Measurements from ENCODE around the gene ZNF317. TPM values are rescaled to one million over a fixed set of nuclear protein-coding genes. Genes with fewer than 3 reads are reported as not detected.

Gene ZNF317
- total RNA-seq, 1 experiment from 2014 or later: 33.9 TPM

- TF ChIP-seq, protein P1, sequence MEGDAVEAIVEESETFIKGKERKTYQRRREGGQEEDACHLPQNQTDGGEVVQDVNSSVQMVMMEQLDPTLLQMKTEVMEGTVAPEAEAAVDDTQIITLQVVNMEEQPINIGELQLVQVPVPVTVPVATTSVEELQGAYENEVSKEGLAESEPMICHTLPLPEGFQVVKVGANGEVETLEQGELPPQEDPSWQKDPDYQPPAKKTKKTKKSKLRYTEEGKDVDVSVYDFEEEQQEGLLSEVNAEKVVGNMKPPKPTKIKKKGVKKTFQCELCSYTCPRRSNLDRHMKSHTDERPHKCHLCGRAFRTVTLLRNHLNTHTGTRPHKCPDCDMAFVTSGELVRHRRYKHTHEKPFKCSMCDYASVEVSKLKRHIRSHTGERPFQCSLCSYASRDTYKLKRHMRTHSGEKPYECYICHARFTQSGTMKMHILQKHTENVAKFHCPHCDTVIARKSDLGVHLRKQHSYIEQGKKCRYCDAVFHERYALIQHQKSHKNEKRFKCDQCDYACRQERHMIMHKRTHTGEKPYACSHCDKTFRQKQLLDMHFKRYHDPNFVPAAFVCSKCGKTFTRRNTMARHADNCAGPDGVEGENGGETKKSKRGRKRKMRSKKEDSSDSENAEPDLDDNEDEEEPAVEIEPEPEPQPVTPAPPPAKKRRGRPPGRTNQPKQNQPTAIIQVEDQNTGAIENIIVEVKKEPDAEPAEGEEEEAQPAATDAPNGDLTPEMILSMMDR (IDR thresholded peaks at IDR 0.05; ENCODE audit: unreplicated experiment): no peak
- intact Hi-C loops (cut with micrococcal nuclease): no loop called here
- CTCF ChIA-PET: no interaction called here
- no peak for DNase-seq (ENCODE audit: unreplicated experiment)
- POLR2A ChIA-PET: no interaction called here
- Mint-ChIP-seq H3K27me3 (ENCODE audit: insufficient read depth, unreplicated experiment) (no peaks in the 10 kb centered on the region), H3K36me3 (ENCODE audit: insufficient read depth, unreplicated experiment) (peaks cover 72% of the 10 kb centered on the region), H3K4me1 (ENCODE audit: insufficient read depth, unreplicated experiment) (no peaks in the 10 kb centered on the region), H3K9me3 (ENCODE audit: unreplicated experiment) (peaks cover 16% of the 10 kb centered on the region), H3K27ac (ENCODE audit: low read depth, unreplicated experiment) (no peak overlapping the region), H3K4me3 (ENCODE audit: unreplicated experiment) (no peak overlapping the region)
- BruUV-seq (replicated peaks): no TSS peak
Measured at GRCh38 chr19:9165261-9165660, 25.1 kb downstream of the ZNF317 start.

DNA sequence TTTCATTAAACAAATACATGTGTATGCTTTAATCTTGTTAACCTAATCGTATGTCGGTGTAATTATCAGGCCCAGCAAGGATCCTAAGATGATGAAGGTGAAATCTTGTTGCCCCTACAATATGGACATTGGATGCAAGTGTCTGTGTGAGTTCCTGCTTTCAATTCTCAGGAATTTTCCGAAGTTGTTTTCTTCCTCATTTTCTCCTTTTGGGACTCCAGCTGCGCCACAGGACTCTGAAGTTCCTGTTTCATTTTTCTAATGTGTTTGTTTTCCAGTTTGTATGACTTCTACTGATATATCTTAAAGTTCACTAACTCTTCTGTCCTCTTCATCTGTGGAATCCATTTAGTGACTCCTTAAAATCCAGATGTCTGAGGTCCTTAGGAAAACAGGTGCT, 26.6 kb downstream of the ZNF317 start:
- ChIA-PET POLR2A (interaction anchor here (1.4 kb wide), 1 partner anchor 10 kb away, joined by 6 read pairs; no protein-coding TSS in a partner anchor), CTCF (no interaction called here)
- no TSS peak for BruUV-seq (replicated peaks)
- H3K9me3 Mint-ChIP-seq (ENCODE audit: unreplicated experiment): peaks cover 20% of the 10 kb centered on the region
- no peaks in the 10 kb centered on the region for H3K27me3 Mint-ChIP-seq (ENCODE audit: insufficient read depth, unreplicated experiment)
- H3K4me1 Mint-ChIP-seq (ENCODE audit: insufficient read depth, unreplicated experiment): no peaks in the 10 kb centered on the region
- peaks cover 56% of the 10 kb centered on the region for H3K36me3 Mint-ChIP-seq (ENCODE audit: insufficient read depth, unreplicated experiment)
- TF ChIP-seq, protein P1 (IDR thresholded peaks at IDR 0.05; ENCODE audit: unreplicated experiment): no peak
- intact Hi-C loops (cut with micrococcal nuclease): no loop called here
- no peak for DNase-seq (ENCODE audit: unreplicated experiment)
- H3K4me3 Mint-ChIP-seq (ENCODE audit: unreplicated experiment): no peak overlapping the region
- H3K27ac Mint-ChIP-seq (ENCODE audit: low read depth, unreplicated experiment): no peak overlapping the region

GRCh38 chr19:9171393-9171991, 31.3 kb downstream of the ZNF317 start:
- no peaks in the 10 kb centered on the region for H3K27me3 Mint-ChIP-seq (ENCODE audit: insufficient read depth, unreplicated experiment)
- POLR2A ChIA-PET: interaction anchor here (0.6 kb wide), 1 partner anchor 45 kb away, joined by 3 read pairs; no protein-coding TSS in a partner anchor
- CTCF ChIA-PET: interaction anchor here (0.6 to 0.7 kb wide), 2 partner anchors 9 to 20 kb away, joined by 3 read pairs; no protein-coding TSS in a partner anchor

DNA sequence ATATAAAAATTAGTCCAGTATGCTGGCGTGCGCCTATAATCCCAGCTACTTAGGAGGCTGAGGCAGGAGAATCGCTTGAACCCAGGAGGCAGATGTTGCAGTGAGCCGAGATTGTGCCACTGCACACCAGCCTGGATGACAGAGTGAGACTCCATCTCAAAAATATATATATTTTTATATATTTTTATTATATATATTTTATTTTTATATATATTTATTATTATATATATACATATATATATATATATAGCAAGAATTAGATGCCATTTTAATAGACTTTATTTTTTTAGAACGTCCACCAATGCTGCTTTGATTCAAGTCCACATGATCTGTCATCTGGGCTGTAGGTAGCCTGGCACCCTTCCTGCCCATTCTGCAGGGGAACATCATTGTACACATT, 35.1 kb downstream of the ZNF317 start:
- no peak overlapping the region for H3K4me3 Mint-ChIP-seq (ENCODE audit: unreplicated experiment)
- H3K4me1 Mint-ChIP-seq (ENCODE audit: insufficient read depth, unreplicated experiment): no peaks in the 10 kb centered on the region
- ChIA-PET POLR2A (no interaction called here), CTCF (interaction anchor here (0.6 kb wide), 1 partner anchor 251 kb away, joined by 3 read pairs; no protein-coding TSS in a partner anchor)
- TF ChIP-seq, protein P1 (IDR thresholded peaks at IDR 0.05; ENCODE audit: unreplicated experiment): no peak
- no peaks in the 10 kb centered on the region for H3K27me3 Mint-ChIP-seq (ENCODE audit: insufficient read depth, unreplicated experiment)
- H3K27ac Mint-ChIP-seq (ENCODE audit: low read depth, unreplicated experiment): no peak overlapping the region
- H3K36me3 Mint-ChIP-seq (ENCODE audit: insufficient read depth, unreplicated experiment): no peaks in the 10 kb centered on the region
- no TSS peak for BruUV-seq (replicated peaks)
- intact Hi-C loops (cut with micrococcal nuclease): no loop called here
- H3K9me3 Mint-ChIP-seq (ENCODE audit: unreplicated experiment): peaks cover 15% of the 10 kb centered on the region
- no peak for DNase-seq (ENCODE audit: unreplicated experiment)

More at GRCh38 chr19:9171393-9171991, 31.3 kb downstream of the ZNF317 start:
- intact Hi-C loops (cut with micrococcal nuclease): no loop called here
- H3K27ac Mint-ChIP-seq (ENCODE audit: low read depth, unreplicated experiment): no peak overlapping the region
- H3K9me3 Mint-ChIP-seq (ENCODE audit: unreplicated experiment): peaks cover 31% of the 10 kb centered on the region
- TF ChIP-seq, protein P1 (IDR thresholded peaks at IDR 0.05; ENCODE audit: unreplicated experiment): no peak
- no peak for DNase-seq (ENCODE audit: unreplicated experiment)
- H3K36me3 Mint-ChIP-seq (ENCODE audit: insufficient read depth, unreplicated experiment): peaks cover 9% of the 10 kb centered on the region
- H3K4me1 Mint-ChIP-seq (ENCODE audit: insufficient read depth, unreplicated experiment): no peaks in the 10 kb centered on the region
- H3K4me3 Mint-ChIP-seq (ENCODE audit: unreplicated experiment): no peak overlapping the region
- BruUV-seq (replicated peaks): no TSS peak
